Panc1 (cell line): ENCODE measurements around the gene CDYL.

Experiments
- POLR2AphosphoS5 ChIP-seq: IDR thresholded peaks from 2 replicates; pipeline ENCODE4 v1.6.1; 2012; ENCODE audit warnings: mild to moderate bottlenecking, low read depth, low read length, moderate library complexity
- SIN3A ChIP-seq: IDR thresholded peaks from 2 replicates; pipeline ENCODE4 v1.6.1; 2012; ENCODE audit warnings: low read depth, mild to moderate bottlenecking, low read length, moderate library complexity, borderline replicate concordance; ENCODE audit not compliant: insufficient read depth
- TCF7L2 ChIP-seq: IDR thresholded peaks from 2 replicates; pipeline ENCODE4 v1.6.1; 2011; ENCODE audit warnings: mild to moderate bottlenecking, low read depth, low read length, inconsistent platforms
- TF ChIP-seq, protein P1 (sequence below): fragments of 450-650 bp; IDR thresholded peaks from 2 replicates; pipeline ENCODE4 v1.5.1; 2017; ENCODE audit warnings: mild to moderate bottlenecking
- TF ChIP-seq, protein P2 (sequence below), 2 experiments: IDR thresholded peaks; 2 replicates each; pipeline ENCODE4 v1.6.1; 2011 to 2012; ENCODE audit warnings: low read depth in 2 of 2, control low read depth in 1 of 2, low read length in 1 of 2, mild to moderate bottlenecking in 1 of 2, moderate library complexity in 1 of 2; ENCODE audit not compliant: insufficient read depth in 1 of 2

- TF ChIP-seq, protein P1, sequence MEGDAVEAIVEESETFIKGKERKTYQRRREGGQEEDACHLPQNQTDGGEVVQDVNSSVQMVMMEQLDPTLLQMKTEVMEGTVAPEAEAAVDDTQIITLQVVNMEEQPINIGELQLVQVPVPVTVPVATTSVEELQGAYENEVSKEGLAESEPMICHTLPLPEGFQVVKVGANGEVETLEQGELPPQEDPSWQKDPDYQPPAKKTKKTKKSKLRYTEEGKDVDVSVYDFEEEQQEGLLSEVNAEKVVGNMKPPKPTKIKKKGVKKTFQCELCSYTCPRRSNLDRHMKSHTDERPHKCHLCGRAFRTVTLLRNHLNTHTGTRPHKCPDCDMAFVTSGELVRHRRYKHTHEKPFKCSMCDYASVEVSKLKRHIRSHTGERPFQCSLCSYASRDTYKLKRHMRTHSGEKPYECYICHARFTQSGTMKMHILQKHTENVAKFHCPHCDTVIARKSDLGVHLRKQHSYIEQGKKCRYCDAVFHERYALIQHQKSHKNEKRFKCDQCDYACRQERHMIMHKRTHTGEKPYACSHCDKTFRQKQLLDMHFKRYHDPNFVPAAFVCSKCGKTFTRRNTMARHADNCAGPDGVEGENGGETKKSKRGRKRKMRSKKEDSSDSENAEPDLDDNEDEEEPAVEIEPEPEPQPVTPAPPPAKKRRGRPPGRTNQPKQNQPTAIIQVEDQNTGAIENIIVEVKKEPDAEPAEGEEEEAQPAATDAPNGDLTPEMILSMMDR, result peak; percentile 96
- TF ChIP-seq, protein P2, sequence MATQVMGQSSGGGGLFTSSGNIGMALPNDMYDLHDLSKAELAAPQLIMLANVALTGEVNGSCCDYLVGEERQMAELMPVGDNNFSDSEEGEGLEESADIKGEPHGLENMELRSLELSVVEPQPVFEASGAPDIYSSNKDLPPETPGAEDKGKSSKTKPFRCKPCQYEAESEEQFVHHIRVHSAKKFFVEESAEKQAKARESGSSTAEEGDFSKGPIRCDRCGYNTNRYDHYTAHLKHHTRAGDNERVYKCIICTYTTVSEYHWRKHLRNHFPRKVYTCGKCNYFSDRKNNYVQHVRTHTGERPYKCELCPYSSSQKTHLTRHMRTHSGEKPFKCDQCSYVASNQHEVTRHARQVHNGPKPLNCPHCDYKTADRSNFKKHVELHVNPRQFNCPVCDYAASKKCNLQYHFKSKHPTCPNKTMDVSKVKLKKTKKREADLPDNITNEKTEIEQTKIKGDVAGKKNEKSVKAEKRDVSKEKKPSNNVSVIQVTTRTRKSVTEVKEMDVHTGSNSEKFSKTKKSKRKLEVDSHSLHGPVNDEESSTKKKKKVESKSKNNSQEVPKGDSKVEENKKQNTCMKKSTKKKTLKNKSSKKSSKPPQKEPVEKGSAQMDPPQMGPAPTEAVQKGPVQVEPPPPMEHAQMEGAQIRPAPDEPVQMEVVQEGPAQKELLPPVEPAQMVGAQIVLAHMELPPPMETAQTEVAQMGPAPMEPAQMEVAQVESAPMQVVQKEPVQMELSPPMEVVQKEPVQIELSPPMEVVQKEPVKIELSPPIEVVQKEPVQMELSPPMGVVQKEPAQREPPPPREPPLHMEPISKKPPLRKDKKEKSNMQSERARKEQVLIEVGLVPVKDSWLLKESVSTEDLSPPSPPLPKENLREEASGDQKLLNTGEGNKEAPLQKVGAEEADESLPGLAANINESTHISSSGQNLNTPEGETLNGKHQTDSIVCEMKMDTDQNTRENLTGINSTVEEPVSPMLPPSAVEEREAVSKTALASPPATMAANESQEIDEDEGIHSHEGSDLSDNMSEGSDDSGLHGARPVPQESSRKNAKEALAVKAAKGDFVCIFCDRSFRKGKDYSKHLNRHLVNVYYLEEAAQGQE (IDR thresholded peaks at IDR 0.05; ENCODE audit: insufficient read depth in 1 of 2, low read depth in 2 of 2, low read length in 1 of 2), result no peak
- TF ChIP-seq POLR2AphosphoS5 (peak; percentile 85), TCF7L2 (no peak), SIN3A (peak; percentile 91; the same call in 1 of the 2 replicates)
Observed at GRCh38 chr6:5003604-5004372, 227.6 kb downstream of the CDYL start, which contains the start of gene RPP40.
